ENCODE measurements around the gene TNIP1. TPM values are rescaled to one million over a fixed set of nuclear protein-coding genes. Genes with fewer than 3 reads are reported as not detected.

Gene TNIP1
- total RNA-seq, 1 donor = 85.8 TPM

- Histone ChIP-seq H2AFZ (ENCODE audit: low read length) (no peak overlapping the region), H3K9me3 (ENCODE audit: low read depth, low read length) (no peaks in the 10 kb centered on the region), H3K4me2 (ENCODE audit: insufficient read depth, low read length) (no peak overlapping the region), H3K36me3 (ENCODE audit: insufficient read depth, low read length) (peaks cover 43% of the 10 kb centered on the region), H3K27ac (ENCODE audit: low read depth, low read length) (no peak overlapping the region), H3K4me1 (ENCODE audit: insufficient read depth, low read length) (peaks cover 4% of the 10 kb centered on the region), H4K20me1 (ENCODE audit: insufficient read depth, low read length) (peaks cover 39% of the 10 kb centered on the region), H3K27me3 (ENCODE audit: insufficient read depth, low read length) (no peaks in the 10 kb centered on the region), H3K4me3 (ENCODE audit: insufficient read depth, low read length) (no peak overlapping the region), H3K79me2 (ENCODE audit: insufficient read depth, low read length) (no peaks in the 10 kb centered on the region)
- TF ChIP-seq CTCF (IDR thresholded peaks at IDR 0.05; ENCODE audit: extremely low read depth, low read depth, low read length) = no peak
- DNase-seq (ENCODE audit: insufficient read length, low spot score, missing footprints) = no peak
Measured at GRCh38 chr5:151055336-151055735, 25.5 kb downstream of the TNIP1 start.

- Histone ChIP-seq H3K27ac (ENCODE audit: low read depth, low read length) (no peak overlapping the region), H3K4me2 (ENCODE audit: insufficient read depth, low read length) (no peak overlapping the region), H3K79me2 (ENCODE audit: insufficient read depth, low read length) (no peaks in the 10 kb centered on the region), H3K36me3 (ENCODE audit: insufficient read depth, low read length) (peaks cover 40% of the 10 kb centered on the region), H3K4me3 (ENCODE audit: insufficient read depth, low read length) (no peak overlapping the region), H3K4me1 (ENCODE audit: insufficient read depth, low read length) (no peaks in the 10 kb centered on the region), H3K9me3 (ENCODE audit: low read depth, low read length) (no peaks in the 10 kb centered on the region), H3K27me3 (ENCODE audit: insufficient read depth, low read length) (no peaks in the 10 kb centered on the region), H4K20me1 (ENCODE audit: insufficient read depth, low read length) (peaks cover 35% of the 10 kb centered on the region), H2AFZ (ENCODE audit: low read length) (no peak overlapping the region)
- TF ChIP-seq CTCF (IDR thresholded peaks at IDR 0.05; ENCODE audit: extremely low read depth, low read depth, low read length) = no peak
- DNase-seq (ENCODE audit: insufficient read length, low spot score, missing footprints) = no peak
Measured at GRCh38 chr5:151054709-151055108, 26.1 kb downstream of the TNIP1 start.

GRCh38 chr5:151053796-151054462 is 26.9 kb downstream of the TNIP1 start:
- Histone ChIP-seq H3K4me3 (ENCODE audit: insufficient read depth, low read length) (no peak overlapping the region), H3K4me2 (ENCODE audit: insufficient read depth, low read length) (no peak overlapping the region), H3K4me1 (ENCODE audit: insufficient read depth, low read length) (no peaks in the 10 kb centered on the region), H3K9me3 (ENCODE audit: low read depth, low read length) (no peaks in the 10 kb centered on the region), H3K36me3 (ENCODE audit: insufficient read depth, low read length) (peaks cover 44% of the 10 kb centered on the region), H3K27ac (ENCODE audit: low read depth, low read length) (no peak overlapping the region), H3K79me2 (ENCODE audit: insufficient read depth, low read length) (no peaks in the 10 kb centered on the region), H4K20me1 (ENCODE audit: insufficient read depth, low read length) (peaks cover 31% of the 10 kb centered on the region), H2AFZ (ENCODE audit: low read length) (no peak overlapping the region), H3K27me3 (ENCODE audit: insufficient read depth, low read length) (no peaks in the 10 kb centered on the region)
- TF ChIP-seq CTCF (IDR thresholded peaks at IDR 0.05; ENCODE audit: extremely low read depth, low read depth, low read length) = no peak
- peak; percentile 88 for DNase-seq (ENCODE audit: insufficient read length, low spot score, missing footprints)

GRCh38 chr5:151052836-151053235 is 28.0 kb downstream of the TNIP1 start:
- Histone ChIP-seq H4K20me1 (ENCODE audit: insufficient read depth, low read length) (peaks cover 30% of the 10 kb centered on the region), H2AFZ (ENCODE audit: low read length) (no peak overlapping the region), H3K27ac (ENCODE audit: low read depth, low read length) (no peak overlapping the region), H3K27me3 (ENCODE audit: insufficient read depth, low read length) (no peaks in the 10 kb centered on the region), H3K9me3 (ENCODE audit: low read depth, low read length) (no peaks in the 10 kb centered on the region), H3K36me3 (ENCODE audit: insufficient read depth, low read length) (peaks cover 44% of the 10 kb centered on the region), H3K4me2 (ENCODE audit: insufficient read depth, low read length) (no peak overlapping the region), H3K4me3 (ENCODE audit: insufficient read depth, low read length) (no peak overlapping the region), H3K4me1 (ENCODE audit: insufficient read depth, low read length) (no peaks in the 10 kb centered on the region), H3K79me2 (ENCODE audit: insufficient read depth, low read length) (no peaks in the 10 kb centered on the region)
- DNase-seq (ENCODE audit: insufficient read length, low spot score, missing footprints) = no peak
- no peak for TF ChIP-seq CTCF (IDR thresholded peaks at IDR 0.05; ENCODE audit: extremely low read depth, low read depth, low read length)
